Left colon (tissue), 2 donors: ENCODE data around the gene PAPPA. TPM values are rescaled to one million over a fixed set of nuclear protein-coding genes. Genes with fewer than 3 reads are reported as not detected.

Source experiments
- ATAC-seq: fragments of 200-7000 bp; cut with Tn5 transposase; one replicate; pipeline ENCODE4 v1.9.1; 2020; ENCODE audit warnings: mild to moderate bottlenecking, moderate library complexity
- DNase-seq, 2 donors: peaks; one replicate each; pipeline ENCODE4 v3.0.0-alpha.2; 2020
- intact Hi-C, 2 donors: fragments of 100-400 bp; cut with DNase I in 1 of 2; cut with micrococcal nuclease in 1 of 2; formaldehyde crosslinking; loops; one replicate each; pipeline versions ENCODE4 v1.11.2 to v1.14.0; 2022; cut with DNase I, micrococcal nuclease
- total RNA-seq, 2 donors: library from RNA; stranded (reverse); fragmentation: NEBNext Ultra II Directional; extraction: Animal tissue kit (Norgen Biotek cat#: 25700); gene quantifications; one replicate each; pipeline ENCODE4 v1.2.1, GENCODE V29; 2021
- donor health status: DM: no; HTN: no; CAD: no.
- donor health status: DM: yes; HTN: yes; CAD: no.

Gene PAPPA
- total RNA-seq, 2 donors from 2014 or later = 0.82 to 1.6 TPM

DNA sequence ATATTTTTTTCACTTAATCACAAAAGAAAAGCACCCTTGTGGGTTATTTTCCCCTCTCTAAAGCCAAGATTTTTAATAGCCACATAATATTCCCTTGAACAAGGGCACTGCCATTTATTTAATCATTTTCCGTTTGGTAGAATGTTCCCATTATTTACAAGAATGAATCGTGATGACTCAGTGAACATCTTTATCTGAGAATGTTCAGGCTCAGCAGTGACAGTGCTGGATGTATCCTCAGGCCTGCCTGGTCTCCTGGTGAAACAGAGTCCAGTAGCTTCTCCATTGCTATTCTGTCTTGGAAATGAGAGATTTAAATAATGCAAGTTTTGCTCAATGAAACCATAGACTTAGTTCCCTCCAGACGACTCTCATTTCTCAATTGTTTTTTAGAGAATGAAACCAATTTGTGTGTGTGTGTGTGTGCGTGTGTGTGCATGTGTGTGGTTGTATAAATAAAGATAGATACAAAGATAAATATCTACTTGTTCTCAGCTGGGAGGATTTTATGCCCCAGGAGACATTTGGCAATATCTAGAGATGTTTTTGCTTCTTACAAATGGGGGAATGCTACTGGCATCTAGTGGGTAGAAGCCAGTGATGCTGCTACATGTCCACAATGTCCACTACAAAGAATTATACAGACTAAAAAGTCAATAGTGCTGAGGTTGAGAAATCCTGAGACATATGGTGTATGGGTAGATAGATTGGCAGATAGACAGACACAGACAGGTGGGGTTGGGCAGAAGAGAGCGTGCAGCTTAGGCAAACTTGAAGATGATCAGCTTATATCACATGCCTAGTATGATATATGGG is 55.0 kb downstream of the PAPPA start:
- DNase-seq (no peak), ATAC-seq (no peak)
- intact Hi-C loops = no loop called here

DNA sequence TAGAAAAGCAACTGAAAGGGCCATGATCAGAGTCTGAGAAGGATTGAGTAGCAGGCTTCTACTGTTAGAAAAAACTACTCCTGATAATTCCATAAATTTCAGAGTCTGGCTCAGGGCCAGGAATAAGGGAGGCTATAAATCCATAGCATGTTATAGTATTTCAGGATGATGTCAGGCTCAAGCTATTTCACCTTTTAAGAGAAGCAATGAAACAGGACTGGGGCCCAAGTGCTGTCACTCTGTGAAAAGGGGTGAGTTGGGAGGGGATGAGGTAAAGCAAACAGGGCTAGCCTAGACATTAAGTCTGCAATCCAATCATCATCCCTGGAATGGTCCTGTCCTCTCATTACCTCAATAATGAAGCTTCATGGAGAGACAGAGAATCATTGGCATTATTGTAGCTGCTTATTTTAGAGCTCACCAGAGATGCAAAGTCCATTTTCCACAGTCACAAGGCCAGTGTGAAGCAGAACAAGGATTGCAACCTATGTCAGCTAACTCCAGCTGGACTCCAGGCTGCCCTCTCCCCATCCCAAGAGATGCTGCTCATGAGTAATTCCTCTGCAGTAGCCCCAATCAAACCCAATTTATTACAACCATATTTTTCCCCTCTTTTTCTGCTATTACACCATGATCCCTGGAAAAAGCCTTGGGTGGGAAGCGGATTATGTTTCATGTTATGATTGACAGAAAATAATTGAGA is 56.0 kb downstream of the PAPPA start:
- intact Hi-C loops = no loop called here
- no peak for ATAC-seq
- DNase-seq = no peak

DNA sequence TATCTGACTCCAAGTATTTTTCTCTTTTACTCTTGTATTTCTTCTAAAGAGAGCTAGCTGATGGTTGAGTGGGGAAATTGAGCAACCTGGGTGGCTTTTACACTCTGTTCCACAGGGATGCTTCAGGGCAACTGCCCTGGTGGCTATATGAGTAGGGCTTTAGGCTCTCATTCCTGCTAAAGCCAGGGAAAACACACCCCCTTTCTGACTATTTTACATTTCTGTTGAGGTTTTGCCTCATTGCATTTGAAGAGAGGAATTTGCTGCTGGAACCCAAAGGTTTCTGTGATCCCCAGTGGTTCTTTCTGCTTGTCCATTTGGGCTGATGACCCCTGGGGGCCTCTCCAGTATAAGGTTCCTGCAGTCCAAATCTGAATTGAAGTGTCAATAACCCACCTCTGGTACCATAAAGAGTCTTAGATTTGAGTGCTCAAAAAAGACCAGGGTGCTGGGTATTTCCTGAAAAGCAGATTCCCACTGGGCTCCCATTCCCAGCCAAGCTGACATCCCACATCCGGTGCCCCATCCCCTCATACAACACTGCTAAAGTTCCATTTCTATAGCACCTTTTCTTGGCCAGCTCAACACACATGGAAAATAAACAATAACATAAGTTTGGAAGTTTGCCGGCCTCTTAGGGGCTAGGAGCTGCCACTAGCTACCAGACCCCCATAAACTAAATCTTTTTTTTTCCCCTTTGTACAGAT is 59.5 kb downstream of the PAPPA start:
- intact Hi-C loops = no loop called here
- no peak for ATAC-seq
- no peak for DNase-seq

DNA sequence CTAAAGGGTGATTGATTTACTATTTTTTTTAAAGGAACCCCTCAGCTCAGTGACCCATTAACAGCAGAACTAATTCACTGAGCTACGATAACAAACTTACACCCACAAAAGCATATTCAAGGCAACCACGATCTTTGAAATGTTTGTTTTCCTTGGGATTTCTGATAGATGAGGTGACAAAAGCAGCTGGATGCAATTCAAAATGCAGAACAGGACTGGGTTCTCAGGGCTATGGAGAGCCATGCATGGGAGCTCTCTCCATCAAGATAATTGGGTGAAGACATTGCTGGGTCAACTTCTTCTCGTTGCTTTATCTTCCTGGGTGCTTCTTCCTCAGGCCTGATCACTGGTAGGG is 60.1 kb downstream of the PAPPA start:
- DNase-seq = no peak
- intact Hi-C loops = no loop called here
- ATAC-seq = no peak

DNA sequence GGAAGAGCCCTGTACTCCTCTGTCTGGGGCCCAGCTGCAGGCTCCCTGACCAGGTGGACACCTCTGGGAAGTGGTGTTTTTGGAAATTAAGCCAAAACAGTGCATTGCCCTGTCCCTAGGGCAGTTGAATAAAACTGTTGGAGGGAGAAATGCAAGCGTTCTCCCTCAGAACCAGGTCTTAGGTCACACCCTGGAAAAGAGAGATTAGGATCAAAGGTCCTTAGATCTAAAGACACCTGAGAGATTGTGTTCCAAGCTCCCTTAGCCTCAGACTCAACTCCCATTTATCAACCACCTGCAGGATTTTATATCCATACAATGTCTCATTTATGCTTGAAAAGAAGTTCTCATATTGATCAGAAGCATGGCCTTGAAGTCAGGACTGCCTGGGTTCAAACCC is 64.8 kb downstream of the PAPPA start:
- intact Hi-C loops = no loop called here
- DNase-seq (no peak), ATAC-seq (peak; percentile 74)

DNA sequence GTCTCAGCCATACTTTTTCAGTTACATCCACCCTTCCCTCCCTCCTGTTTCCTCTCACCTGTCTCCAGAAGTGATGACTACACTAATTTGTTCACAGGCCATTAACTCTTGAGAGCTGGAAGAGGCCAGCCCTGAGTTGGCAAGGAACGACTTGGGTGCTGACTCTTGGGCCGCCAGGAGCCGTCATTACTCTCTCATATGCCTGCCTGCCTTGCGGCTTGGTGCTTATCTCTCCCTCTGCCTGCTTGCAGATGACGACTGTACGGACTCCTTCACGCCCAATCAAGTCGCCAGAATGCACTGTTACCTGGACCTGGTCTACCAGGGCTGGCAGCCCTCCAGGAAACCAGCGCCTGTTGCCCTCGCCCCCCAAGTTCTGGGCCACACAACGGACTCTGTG is 66.1 kb downstream of the PAPPA start:
- no peak for ATAC-seq

DNA sequence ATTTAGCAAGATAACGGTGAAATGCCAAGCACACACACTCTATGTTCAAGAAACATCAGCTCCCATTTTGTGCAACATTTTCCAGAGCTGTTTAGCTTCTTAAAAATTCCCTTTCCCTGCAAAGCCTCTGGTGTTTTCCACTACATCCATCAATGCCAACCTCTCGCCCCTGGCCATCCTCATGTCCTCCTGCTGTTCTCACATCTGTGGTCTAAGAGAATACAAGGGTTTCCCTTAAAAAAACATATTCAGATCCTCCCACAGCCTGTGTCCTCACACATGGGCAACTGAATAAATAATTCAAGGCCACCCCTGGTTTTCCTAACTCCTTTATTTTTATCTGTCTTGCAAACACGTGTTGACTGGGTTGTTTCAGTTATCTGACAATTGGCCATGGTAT is 70.3 kb downstream of the PAPPA start:
- ATAC-seq = no peak
- intact Hi-C loops = no loop called here
- no peak for DNase-seq

More for the DNA sequence above, 66.1 kb downstream of the PAPPA start:
- DNase-seq = no peak
- intact Hi-C loops = no loop called here

DNA sequence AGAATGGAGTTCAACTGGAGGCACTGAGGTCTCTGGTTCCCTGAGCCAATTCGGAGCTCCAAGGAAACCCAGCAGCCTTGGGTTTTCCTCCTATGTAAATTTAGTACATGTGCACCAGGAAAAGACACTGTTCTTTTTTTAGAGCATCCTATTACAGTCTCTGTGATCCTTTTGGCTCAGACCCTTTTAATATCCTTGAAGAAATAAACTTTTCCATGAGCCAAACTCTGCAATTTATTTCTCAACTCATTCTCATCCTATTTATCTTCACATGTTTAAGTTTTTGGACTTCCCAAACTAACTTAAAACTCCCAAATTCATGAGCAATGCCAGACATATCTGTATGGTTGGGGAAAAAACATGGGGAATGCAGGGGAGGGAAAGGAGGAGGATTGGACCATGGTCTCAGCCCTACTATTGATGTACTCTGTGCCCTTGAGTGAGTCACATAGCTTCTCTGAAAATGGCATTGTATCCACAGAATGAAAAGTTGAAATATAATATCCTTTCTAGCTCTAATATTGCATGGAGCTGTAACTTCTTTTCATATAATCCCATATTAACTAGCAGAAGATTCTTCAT is 76.6 kb downstream of the PAPPA start:
- no peak for ATAC-seq
- intact Hi-C loops = no loop called here
- no peak for DNase-seq

DNA sequence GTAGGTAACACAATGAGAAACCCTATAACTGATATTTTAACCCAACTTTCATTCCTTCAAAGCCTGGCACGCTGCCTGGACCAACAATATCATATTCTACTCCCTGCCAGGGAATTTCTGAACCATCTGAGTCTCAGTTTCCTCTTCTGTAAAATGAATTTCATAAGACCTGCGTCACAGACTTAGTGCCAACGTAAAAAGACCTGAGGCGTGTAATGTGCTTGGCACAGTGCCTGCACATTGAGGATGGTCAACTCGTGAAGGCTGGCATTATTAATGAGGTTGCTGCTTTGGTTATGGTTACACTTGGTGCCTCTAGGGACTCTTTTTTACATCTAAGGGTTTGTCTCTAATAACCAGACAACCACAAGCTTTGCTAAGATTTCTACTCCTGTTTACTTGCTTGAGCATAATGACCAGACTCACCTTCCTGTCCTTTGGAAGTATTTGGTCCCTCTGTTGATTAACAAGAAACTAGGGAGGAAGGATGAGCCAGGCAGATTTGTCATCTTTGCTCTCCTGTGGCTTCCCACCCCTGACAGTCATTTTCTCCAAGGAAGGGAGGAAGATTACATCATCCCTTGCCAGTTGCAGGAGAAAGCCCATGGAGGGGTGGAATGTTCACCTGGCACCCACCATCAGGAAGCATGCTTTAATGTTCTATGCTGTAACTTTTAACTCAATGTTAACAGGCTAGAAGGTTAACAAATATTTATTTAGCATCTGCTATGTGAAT is 79.0 kb downstream of the PAPPA start:
- intact Hi-C loops = no loop called here
- ATAC-seq (no peak), DNase-seq (no peak)

DNA sequence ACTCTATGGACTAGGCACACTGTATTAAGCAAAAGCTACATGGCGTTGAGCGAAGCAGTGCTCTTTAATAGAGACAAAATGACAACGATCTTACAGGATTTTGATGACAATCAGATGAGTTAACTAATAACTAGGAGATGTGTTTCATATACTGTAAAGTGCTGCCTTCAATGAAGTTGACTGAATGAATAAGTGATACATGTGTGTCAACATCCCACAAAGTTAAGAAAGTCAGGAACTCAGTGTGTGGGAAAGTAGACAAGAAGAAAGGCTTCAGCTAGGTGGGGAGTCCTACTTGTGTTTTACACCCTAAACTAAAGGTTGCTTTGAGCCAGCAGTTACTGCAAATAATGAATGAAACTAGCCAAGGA is 79.6 kb downstream of the PAPPA start:
- no peak for ATAC-seq
- intact Hi-C loops = no loop called here
- no peak for DNase-seq

DNA sequence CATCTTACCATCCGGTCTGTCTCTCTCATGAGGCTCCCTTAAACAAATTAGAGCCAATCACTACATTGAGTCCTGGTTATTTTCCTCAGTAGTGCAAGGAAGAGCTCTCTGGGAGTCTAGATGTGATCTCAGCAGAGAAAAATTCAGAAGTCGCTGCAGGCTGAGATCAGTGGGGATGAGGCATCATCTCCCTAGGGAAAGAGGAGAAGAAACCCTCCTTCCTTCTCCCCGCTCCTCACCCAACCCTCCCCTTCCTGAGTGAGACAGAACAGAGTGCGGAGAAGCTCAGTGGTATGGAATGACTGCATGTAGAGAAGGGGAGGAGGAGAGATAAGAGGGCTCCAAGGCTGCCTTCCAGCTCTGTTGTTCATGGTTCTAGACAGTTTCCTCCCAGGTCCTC is 80.5 kb downstream of the PAPPA start:
- DNase-seq (no peak), ATAC-seq (no peak)
- intact Hi-C loops = no loop called here

DNA sequence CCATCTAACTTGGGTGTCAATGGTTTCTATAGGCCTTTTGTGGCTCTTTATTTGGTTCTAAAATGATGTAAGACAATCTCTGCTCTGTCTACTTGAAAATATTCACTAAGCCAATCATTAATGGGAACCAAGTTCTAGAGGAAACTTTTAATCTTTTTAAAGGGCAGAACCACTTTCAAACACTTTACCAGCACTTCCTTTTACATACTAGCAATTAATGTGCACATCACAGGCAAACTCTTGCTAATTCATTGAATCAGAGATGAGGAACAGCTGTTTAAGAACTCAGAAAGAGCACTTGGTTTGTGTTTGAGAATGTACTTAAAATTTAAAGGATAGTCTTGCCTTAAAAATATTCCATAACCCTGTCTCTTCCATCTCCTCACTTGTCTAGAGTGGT is 83.4 kb downstream of the PAPPA start:
- no peak for ATAC-seq
- intact Hi-C loops = no loop called here
- no peak for DNase-seq

DNA sequence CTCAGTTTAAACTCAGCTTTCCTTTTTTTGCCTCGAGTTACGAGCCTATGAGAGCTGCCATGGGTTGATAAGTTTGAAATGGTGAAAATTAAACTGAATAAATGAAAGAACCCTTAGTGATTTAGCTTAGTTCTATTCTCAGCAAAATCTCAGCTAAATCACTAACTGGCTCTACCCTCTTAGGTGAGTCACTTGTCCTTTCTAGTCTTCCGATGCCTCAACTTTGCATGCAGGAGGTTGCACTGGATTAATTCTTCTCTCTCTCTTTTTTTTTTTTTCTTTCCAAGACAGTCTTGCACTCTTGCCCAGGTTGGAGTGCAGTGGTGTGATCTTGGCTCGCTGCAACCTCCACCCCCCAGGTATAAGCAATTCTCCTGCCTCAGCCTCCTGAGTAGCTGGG is 83.9 kb downstream of the PAPPA start:
- ATAC-seq (no peak), DNase-seq (no peak)
- intact Hi-C loops = no loop called here

DNA sequence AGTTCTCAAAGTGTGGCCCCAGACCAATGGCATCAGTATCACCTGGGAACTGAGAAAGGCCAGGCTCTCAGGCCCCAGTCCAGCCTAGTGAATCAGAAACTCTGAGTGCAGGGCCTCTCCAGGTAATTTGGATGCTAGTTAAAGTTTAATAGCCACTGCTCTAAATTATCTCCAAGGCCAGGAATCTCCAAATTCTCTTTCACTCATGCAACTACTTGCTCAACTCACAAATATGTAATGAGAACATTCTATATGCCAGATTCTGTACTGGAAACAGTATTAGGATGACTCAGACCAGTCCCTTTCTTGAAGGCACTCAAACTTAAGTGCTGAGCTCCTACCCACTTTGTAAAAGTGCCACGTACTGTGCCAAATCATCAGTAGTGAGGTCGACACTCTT is 84.6 kb downstream of the PAPPA start:
- no peak for DNase-seq
- intact Hi-C loops = no loop called here

DNA sequence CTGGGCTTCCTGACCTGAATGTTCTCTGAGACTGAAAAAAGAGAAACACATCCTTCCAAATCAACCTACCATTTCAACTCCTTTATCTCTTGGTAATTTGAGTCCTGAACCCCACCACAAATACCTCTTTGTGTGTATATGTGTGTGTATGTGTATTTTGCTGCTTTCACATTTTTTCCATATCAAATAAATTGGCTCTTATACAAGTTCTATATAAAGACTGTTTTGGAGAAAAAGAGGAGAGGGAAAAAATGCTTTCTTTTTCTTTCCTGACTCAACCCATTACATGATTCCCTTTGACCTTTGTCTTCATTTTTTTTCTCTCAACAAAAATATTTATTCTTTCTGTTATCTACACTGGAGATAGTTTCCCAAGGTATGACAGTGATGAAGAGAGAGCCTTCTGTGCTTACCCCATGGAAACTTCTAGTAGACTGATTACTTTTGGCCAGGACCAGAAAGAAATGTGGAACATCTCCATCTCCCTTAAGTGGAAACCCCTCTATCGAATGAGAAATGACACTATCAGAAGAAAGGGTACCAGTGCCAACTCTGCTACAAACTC is 85.3 kb downstream of the PAPPA start:
- intact Hi-C loops = no loop called here
- DNase-seq (no peak), ATAC-seq (no peak)

More for the DNA sequence above, 84.6 kb downstream of the PAPPA start:
- no peak for ATAC-seq

DNA sequence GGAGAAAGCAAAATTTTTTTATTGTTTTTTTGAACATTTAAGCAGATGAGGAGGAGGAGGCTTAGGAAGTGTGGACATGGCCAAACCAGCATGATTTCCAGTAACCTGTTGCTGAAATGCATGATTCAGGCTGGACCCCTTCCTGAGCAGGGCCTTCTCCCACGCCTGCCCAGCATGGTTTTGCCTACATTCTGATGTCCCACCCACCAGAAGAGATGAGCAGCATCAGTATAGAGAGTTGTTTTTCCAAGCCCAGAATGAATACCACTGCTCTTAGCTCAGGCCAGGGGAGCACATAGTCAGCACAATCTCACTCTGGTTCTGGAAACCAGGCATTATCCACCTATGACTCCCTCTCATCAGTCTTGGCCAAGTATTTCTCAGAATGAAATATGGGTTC is 90.1 kb downstream of the PAPPA start:
- no peak for ATAC-seq
- no peak for DNase-seq
- intact Hi-C loops = no loop called here

DNA sequence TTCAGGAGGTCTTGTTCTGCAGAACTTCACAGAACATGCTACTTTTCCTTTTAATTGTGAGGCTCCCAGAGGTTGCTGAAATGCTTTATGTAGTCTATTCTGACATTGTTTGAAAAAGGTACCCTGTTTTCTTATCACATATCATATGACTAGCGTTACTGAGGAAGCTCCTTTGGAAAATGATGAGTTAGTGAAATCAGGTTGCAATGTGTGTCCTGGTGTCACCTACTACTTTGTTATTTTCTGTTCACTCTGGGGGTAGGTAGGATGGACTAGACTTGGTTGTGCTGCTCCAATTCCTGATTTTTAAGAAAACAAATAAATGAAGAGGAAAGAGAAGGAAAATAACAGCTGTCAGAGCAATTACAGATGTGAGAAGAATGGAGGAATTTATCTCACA is 93.7 kb downstream of the PAPPA start:
- ATAC-seq (no peak), DNase-seq (no peak)
- intact Hi-C loops = no loop called here

DNA sequence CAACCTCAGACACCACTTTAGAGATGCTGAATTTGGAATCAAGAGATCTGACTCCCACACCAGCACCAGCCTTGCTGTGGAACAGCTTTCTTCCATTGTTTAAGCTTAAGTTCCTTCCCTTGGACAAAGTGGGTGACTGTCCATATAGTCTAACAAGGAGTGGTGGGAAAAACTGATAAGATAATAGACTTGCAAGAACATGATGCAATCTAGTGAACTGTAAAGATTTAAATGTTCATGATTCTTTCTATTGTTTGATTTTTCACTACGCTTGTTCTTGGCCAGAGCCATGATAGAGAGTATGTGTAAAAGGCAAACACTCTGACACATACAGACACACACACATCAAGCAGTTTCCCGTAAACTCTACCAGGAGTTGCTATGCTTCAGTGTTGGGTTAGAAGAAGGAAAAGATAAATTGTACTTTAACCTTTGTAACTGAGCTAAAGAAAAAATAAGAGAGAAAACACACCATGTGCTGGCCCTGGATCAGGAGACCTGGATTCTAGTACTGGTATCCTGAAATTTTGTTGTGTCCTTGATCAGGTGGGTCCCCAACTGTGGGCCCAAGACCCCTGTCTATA is 94.3 kb downstream of the PAPPA start:
- intact Hi-C loops = no loop called here
- ATAC-seq (no peak), DNase-seq (no peak)

DNA sequence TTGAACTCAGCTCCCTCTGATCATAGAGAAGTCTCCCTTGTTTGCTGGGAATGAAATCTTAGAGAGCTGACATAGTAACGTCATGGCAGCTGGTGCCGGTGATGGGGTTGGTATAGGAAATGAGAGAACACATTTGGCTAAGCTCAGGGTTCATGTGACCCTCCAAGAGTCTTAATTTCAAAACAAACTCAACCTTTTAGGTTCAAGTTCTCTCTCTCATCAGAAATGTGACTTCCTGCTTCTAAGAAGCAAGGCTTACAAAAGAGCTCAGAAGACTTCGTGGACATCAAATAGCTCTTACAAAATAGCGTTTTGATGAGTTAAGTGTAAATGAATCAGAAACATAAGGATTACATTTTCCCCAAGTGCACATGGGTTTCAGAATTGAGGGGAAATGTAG is 97.3 kb downstream of the PAPPA start:
- ATAC-seq = no peak
- intact Hi-C loops = no loop called here

More for the DNA sequence above, 97.3 kb downstream of the PAPPA start:
- DNase-seq = no peak
